IPS-11a (cell line): ENCODE measurements around the gene PODXL.
"Not testable (repeated sequence)": the region's sequence is repeated elsewhere in the genome, so short reads cannot be mapped to it uniquely, and the experiment has no call there.

Experiments
- H3K4me3 ChIP-seq: one replicate; pipeline ENCODE4 v1.5.1; 2013; ENCODE audit warnings: low read depth, low read length, control low read depth

PODXL gene

GRCh38 chr7:131538813-131539179 is 17.6 kb downstream of the PODXL start:
- no peak overlapping the region for H3K4me3 ChIP-seq

- no peak overlapping the region for H3K4me3 ChIP-seq
Observed at GRCh38 chr7:131538071-131538812, 18.2 kb downstream of the PODXL start.

DNA sequence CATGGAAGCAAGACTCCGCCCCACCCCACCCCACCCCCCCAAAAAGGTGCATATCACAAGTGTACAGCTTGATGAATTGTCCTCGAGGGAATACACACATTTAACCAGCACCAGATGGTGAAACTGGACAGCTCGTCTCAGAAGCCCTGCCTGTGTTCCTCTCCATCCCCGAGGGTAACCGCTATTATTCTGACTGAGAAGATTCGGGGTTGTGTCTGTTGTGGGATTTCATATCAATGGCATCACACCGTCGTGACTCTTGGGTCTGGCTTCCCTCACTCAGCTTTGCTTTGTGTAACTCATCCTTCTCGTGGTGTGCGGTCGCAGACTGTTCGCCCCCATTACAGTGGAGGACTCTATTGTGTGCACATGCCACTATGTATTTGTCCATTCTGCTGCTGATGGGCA is 18.9 kb downstream of the PODXL start:
- no peak overlapping the region for H3K4me3 ChIP-seq

DNA sequence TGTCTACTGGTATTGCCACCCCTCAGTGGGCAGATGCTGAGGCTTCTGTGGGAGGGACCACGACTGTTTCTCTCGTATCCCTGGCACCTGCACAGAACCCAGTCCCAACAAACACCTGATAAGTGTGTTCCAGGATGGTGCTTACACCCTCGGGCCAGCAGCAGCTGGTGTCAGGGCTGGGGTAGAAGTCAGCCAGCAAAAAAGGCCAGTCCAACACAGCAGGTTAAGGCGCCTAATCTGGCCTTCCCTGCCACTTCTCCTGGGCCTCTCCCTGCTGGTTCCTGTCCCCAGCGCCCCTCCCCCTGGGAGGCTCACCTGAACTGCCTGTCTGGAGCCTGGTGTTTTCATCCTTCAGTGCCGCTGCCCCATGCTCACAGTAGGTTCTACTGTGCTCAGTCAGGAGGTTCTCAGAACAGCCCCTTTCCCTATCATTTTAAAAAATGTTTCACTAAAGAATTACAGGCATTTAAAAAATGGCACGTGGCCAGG is 20.0 kb downstream of the PODXL start:
- no peak overlapping the region for H3K4me3 ChIP-seq

DNA sequence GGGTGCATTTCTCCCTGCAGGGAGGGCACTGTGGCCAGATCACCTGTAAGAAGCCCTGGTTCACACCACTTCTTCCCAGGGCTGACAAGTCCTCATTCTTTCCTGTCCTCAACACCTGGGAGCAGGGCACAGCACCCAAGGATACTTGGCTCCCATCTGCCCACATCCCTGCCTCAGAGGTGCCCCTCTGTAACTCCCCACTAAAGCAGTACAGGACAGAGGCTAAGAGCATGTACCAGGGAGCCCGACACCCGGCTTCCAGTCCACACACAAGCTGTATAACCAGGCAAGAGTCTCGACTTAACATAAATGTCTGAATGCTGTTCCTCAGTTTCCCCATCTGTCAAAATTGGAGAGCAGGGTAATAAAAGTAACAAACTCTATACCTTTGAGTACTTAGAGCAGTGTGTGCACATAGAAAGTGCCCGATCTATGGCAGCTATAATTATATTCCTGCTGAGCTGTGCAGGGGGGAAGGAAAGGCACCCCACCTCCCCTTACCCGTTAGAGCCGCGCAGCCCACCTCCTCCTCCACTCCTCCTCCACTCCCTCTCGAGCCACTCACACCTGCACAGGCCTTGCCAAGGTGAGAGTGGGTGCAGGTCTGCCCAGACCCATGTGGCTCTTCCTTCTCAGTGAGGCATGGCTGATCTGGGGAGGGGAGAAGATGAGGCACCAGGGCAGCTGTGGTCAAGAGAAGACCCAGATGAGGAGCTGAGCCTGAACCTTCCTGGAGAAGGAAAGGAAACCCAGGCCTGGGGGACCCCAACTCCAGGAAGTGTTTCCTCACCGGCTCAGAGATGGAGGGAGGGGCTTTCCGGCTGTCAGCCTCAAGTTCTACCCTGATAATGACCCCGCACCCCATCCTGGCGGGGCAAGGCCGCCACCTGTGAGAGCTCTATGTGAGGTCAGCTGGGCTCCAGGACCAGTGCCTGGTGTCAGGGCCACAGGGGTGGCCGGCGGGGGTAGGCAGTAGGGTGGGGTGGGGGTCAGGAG is 22.6 kb downstream of the PODXL start:
- no peak overlapping the region for H3K4me3 ChIP-seq

- H3K4me3 ChIP-seq: no peak overlapping the region
Observed at GRCh38 chr7:131533151-131533559, 23.3 kb downstream of the PODXL start.

GRCh38 chr7:131532570-131533091 is 23.8 kb downstream of the PODXL start:
- H3K4me3 ChIP-seq: no peak overlapping the region

- no peak overlapping the region for H3K4me3 ChIP-seq
Observed at GRCh38 chr7:131530137-131530536, 26.3 kb downstream of the PODXL start.

- H3K4me3 ChIP-seq: no peak overlapping the region
Observed at GRCh38 chr7:131529617-131530016, 26.8 kb downstream of the PODXL start.

- no peak overlapping the region for H3K4me3 ChIP-seq
Observed at GRCh38 chr7:131529179-131529578, 27.2 kb downstream of the PODXL start.

DNA sequence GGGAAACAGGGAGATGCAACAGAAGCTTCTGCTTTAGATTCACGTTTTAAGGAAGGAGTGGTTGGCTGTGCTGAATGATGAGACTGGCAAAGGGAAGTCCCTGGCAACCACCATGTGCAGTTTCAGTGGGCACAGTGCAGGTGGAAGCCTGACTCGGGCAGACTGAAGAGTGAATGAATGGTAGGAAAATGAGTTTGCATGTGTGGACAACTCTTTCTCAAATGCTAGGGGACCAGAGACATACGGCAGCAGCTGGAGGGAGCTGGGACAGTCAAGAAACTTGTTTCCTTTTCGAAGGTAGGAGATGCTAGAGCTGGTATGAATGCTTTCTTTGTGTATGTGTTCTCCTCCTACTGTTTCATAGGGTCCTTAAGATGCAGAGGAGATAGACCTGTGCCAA is 29.0 kb downstream of the PODXL start:
- no peak overlapping the region for H3K4me3 ChIP-seq

- H3K4me3 ChIP-seq: no peak overlapping the region
Observed at GRCh38 chr7:131525820-131526219, 30.6 kb downstream of the PODXL start.

DNA sequence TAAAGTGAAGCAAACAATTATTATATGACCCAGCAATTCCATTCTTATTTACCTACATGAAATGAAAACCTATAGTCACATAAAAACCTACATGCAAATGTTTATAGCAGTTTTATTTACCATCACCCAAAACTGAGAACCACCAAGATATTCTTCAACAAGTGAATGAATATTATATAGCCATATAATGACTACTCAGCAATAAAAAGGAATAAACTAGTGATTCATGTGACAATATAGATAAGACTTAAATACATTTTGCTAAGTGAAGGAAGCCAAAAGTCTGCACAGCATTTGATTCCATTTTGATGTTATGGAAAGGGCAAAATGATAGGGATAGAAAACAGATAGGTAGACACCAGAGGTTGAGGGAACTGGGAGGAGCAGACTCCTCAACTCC is 31.7 kb downstream of the PODXL start:
- no peak overlapping the region for H3K4me3 ChIP-seq

- H3K4me3 ChIP-seq: no peak overlapping the region
Observed at GRCh38 chr7:131524115-131524514, 32.3 kb downstream of the PODXL start.

GRCh38 chr7:131522325-131522930 is 34.0 kb downstream of the PODXL start:
- no peak overlapping the region for H3K4me3 ChIP-seq

DNA sequence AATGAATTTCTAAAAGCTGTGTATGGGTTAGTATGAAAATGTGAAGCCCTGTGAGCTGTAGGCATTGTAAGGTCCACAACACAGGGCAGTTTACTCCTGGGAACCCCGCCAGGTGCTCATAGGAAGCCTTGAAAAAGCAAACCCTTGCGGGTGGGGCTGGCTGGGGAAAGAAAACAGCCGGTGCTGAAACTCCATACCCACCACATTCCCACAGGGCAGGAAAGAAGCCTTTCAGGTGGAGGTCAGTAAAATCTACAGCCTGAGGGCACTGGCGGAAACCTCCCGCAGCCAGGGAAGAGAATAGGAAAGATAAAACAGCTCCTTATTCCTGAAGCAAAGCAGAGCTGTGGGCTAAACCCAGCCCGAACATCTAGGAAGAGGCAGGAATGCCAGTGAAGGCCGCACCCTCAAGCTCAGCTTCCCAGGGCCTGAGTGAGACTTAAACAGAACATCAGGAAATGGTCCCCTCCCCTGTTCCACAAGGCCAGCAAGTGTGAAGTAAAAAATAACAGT is 34.7 kb downstream of the PODXL start:
- no peak overlapping the region for H3K4me3 ChIP-seq

DNA sequence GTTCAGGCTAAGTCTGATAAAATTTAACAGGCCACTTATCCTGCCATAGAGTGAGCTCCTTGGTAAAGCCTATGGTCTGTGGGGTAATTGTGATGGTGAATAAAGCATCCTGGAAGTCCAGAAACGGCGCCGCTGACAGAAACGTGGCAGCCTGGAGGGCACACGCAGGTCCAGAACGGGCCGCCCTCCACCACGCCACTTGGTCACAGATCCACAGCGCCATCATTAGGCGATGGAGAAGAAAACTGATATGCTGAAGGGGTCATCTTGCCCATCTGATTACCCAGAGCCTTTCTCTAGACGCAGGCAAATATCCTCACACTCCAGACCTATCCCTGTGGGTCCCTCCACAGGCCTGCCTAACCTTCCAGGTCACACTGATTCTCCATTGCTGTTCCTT is 37.8 kb downstream of the PODXL start:
- H3K4me3 ChIP-seq: no peak overlapping the region

GRCh38 chr7:131517218-131517923 is 39.1 kb downstream of the PODXL start:
- no peak overlapping the region for H3K4me3 ChIP-seq

DNA sequence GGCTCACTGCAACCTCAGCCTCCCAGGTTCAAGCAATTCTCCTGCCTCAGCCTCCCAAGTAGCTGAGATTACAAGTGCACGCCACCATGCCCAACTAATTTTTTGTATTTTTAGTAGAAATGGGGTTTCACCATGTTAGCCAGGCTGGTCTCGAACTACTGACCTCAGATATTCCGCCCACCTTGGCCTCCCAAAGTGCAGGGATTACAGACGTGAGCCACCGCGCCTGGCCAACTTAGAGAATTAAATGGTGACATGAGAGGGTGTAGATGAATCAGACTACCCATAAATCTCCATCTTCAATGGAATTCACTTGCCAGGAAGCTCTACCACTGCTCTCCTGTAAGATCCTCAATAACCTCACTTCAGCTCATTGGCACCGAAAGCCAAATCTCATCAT is 41.0 kb downstream of the PODXL start:
- H3K4me3 ChIP-seq: not testable (repeated sequence)
